SW 1271 (cell line): Measurements from ENCODE around the gene LOXHD1.

Source experiments
- DNase-seq, 2 experiments: peaks; one replicate each; lab custom pipeline; 2025; lab: John Stamatoyannopoulos, UW

LOXHD1 gene

DNA sequence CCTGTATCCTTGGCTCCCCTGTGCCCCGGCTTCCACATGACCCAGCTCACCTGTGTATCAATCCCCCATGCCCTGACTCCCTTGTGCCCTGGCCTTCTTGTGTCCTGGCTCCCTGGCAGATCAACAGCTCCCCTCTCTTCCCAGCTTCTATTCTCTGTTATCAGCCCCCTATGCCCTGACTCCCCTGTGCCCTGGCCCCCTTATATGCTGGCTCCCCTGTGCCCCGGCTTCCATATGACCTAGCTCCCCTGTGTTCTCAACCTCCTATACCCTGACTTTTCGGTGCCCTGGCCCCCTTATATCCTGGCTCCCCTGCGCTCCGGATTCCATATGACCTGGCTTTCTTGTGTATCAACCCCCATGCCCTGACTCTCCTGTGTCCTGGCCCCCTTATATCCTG lies 209.2 kb downstream of the LOXHD1 start:
- no peak for DNase-seq

DNA sequence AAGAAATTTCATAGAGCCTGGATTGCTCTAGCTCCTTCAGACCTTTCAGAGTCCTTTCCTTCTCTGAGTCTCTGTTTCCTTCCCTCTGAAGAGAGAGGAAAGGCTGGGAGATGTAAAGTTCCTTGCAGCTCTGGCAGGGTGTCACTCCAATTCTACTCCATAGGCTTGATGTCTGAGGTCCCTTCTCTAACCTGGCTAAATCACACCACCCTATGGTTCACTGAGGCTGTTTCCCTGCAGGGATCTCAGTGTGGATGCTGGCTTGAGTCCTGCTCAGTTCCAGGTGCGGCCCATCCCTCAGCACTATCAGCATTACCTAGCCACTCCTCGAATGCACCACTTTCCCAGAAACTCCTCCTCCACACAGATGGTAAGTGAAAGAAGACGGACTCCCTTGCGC lies 209.7 kb downstream of the LOXHD1 start:
- DNase-seq = no peak

DNA sequence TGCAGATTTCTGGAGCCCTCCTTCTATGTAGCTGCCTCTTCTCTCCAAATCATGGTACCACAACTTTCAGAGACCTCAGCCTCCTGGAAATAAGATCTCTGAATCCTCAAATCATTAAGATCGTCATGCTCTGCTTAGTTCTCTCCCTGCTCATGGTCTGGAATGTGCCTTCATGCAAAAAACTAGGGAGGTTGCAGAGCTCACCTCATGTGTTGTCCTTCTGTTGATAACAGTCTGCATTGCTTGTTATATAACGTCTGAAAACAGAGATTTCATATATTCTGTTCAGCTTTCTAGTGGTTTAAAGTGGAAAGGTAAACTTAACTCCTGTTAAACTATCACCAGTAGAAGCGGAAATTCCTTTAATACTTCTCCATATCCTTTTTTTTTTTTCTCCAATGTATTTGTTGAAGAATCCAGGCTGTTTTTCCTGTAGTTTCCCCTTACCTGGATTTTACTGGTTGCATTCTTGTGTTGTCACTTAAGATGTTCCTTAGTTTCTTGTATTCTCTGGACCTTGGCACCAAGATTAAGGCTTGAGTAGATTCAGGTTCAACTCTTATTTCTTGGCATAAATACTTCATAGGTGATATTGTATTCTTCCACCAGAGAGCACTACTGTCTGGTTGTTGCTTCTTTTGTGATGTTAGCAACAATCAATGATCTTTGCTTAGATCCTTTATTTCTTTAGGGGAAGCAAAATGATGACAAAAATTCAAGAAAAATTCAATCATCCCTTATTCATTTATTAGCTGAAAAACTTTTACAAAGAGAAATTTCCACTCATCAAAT lies 211.3 kb downstream of the LOXHD1 start:
- DNase-seq = no peak

DNA sequence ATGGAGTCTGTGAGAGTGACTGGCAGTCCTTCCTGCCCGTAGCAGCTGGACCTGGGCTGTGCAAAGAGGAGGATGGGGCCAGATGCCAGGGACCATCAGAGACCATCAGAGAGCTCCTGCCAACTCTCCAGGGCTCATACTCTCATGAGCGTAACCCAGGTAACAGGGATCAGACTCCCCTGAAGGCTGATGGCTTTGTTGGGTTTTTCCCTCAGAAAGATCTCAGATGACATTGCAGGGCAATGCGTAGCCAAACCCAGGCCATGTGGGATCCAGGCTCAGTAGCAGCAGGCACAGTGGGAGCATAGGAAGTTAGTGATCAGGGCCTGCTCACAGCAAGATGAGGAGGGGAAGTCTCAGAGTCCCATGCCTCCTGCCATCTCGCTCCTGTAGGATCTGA lies 218.0 kb downstream of the LOXHD1 start:
- no peak for DNase-seq

DNA sequence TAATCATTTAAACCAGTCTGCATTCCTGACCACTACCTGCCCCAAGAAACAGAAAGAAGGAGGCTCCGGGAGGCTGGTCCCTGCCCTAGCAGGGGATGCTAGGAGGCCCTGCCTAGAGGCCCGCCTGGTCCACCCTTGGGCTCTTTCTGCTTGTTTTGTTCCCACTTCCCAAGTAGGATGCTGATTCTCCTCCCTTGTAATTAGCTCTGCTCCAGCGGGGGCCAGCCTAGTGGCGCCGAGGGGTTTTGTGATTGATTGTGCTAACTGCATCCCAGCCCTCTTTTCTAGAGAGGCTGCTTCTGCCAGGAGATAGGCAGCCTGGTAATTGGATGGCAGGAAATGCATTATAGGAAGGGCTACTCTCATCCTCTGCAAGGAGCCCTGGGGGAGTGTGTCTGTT lies 220.0 kb downstream of the LOXHD1 start:
- DNase-seq = no peak

DNA sequence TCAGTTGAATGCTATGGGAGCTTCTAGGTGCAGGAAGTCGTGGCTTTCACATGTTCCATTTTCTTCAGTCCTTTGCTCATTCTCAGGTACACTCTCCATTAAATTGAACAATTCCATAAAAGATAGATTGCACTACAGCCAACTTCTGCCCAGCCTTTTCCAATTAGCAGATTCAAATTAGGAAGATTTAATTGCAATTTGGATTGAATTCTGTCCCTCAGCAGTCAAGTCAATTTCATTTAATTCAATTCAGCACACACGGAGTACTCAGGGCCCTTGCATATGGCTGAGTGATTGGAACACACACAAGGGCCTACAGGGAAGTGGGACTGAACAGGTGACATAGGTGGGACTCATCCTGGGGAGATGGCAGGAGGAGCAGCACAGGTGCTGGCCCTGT lies 220.4 kb downstream of the LOXHD1 start:
- no peak for DNase-seq

DNA sequence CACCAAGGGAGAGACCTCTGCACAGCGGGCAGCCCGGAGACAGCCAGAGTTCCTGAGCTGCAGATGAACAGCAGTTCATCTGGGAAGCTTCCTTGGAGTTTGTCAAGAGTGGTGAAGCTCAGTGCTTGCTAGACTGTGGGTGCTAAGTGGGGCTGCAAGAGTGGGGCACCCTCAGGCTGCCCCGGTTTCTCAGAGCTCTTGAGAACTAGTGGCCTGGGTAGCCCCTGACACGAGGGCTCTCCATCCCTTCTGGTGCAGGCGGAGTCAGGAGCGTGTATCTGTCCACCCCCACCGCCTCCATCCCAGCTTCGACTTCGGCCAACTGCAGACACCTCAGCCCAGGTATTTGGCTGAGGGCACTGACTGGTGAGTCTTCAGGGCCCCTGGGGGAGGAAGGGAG lies 222.0 kb downstream of the LOXHD1 start:
- no peak for DNase-seq

DNA sequence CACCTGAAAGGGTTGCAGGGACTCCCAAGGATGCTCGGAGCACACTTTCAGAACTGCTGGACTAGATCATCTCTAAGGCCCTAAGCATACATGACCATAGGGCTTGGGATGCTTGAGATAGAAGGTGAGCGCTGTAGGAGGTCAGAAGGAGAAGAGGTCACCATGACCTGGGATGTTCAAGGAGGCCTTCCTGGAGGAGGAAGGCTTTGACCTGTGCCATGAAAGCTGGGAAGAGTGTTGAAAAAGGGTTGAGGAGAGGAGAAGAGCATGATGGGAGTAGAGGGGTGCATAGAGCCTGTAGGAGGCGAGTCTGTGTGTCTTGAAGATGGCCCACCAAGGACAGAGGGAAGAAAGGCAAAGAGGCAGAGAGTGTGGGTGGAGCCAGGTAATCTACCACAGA lies 222.4 kb downstream of the LOXHD1 start:
- no peak for DNase-seq

DNA sequence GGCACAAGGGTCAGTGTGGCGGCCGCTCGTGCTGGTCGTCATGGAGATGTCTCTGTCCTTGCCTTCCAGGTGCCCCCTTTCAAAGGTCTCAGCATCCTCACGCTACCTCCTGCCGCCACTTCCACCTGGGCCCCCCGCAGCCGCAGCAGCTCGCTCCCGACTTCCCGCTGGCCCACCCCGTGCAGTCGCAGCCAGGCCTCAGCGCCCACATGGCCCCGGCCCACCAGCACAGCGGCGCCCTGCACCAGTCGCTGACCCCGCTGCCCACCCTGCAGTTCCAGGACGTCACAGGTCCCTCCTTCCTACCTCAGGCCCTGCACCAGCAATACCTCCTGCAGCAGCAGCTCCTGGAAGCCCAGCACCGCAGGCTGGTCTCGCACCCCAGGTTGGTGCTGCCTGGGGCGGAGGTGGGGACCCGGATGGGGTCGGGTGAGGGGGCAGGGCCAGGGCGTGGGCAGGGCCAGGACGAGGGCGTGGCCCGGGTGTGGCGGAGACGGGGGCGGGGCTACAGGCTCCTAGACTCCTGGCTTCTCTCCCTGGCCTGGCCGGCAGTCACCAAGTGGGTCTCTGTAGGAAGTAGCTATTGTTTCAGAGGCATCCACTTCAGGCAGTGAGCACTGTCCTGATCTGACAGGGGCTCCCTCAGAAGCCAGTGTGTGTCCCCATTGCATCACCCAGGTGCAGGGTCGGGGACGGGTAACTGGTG lies 223.7 kb downstream of the LOXHD1 start:
- DNase-seq = no peak

DNA sequence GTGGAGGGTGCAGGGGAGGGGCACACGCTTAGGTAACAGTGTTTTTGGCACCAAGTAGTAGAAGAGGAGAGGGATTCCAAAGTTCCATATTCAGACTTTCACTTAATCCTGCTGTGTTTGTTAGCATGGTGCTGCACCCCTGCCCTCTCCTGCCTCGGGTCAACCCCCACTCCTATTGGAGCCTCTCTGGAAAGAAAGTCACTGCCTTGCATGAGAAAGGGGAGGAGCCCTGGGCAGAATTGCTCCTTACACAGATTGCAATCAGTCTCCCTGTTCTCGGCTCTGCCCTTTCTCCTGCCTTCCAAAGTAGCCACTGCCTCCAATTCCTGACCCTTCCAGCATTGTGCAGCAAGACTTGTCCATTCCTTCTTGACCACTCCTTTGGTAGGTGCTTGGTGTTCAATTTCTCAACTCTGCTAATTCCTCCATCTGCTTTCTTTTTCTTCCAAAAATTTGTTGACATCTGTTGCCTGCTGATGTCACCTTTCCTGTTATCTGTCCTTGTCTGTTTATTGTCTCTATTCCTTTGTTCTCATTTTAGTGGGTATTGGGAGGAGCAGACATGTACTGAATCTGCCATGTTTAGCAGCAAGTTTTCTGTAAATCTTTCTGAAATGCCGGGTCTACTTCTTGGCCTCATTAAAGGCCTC lies 225.4 kb downstream of the LOXHD1 start:
- DNase-seq = no peak

DNA sequence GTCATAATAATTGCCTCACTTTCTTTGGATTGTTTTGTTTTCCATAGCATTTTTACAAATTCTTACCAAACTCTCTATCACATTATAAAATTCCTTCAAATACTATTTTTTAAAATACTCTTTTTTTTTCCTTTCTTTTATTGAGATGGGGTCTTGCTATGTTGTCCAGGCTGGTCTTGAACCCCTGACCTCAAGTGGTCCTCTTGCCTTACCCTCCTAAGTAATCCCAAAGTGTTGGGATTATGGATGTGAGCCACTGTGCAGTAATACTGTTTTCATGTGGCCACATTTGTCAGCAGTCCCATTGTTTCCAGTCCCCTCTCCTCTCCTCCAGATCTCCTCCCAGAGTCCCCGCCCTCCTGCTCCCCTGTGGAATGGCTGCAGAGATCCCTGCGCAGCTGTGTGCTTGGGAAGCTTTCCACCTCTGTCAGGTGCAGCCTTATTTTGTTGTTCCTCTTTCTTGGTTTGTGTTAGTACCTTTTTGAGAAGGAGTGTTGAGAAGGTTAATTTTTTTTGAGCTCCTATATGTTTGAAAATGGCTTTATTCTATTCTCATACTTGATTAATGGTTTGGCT lies 227.3 kb downstream of the LOXHD1 start:
- no peak for DNase-seq

DNA sequence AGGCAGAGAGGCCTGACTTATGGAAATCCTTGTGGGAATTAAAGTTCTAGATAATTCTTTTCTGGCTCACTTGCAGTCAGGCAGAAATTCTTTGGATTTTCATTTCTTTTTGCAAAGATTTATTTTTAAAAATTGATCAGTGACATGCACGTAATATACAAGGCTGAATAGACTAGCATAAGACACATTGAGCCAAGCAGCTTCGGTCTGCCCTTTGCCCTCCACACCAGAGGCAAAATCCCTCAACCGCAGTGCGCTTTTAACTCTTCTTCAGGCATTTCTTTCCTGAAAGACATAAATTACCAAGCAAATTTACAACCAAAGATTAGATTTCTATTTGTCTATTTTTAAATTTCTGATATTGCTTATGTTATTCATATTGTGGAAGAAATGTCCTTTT lies 227.9 kb downstream of the LOXHD1 start:
- DNase-seq = no peak

DNA sequence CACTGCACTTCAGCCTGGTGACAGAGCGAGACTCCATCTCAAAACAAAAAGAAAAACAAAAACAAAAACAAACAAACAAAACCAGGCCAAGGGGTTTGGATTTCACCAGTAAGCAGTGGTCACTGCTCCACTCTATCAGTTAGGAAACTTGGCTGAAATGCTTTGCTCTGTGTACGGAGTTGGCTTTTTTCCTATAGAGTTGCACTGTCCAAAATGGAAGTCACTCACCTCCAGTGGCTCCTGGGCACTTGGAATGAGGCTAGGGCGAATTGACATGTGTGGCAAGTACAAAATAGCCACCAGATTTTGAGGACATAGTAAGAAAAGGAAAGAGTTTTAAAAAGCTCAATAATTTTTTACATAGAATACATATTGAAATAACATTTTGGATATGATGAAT lies 228.7 kb downstream of the LOXHD1 start:
- no peak for DNase-seq

DNA sequence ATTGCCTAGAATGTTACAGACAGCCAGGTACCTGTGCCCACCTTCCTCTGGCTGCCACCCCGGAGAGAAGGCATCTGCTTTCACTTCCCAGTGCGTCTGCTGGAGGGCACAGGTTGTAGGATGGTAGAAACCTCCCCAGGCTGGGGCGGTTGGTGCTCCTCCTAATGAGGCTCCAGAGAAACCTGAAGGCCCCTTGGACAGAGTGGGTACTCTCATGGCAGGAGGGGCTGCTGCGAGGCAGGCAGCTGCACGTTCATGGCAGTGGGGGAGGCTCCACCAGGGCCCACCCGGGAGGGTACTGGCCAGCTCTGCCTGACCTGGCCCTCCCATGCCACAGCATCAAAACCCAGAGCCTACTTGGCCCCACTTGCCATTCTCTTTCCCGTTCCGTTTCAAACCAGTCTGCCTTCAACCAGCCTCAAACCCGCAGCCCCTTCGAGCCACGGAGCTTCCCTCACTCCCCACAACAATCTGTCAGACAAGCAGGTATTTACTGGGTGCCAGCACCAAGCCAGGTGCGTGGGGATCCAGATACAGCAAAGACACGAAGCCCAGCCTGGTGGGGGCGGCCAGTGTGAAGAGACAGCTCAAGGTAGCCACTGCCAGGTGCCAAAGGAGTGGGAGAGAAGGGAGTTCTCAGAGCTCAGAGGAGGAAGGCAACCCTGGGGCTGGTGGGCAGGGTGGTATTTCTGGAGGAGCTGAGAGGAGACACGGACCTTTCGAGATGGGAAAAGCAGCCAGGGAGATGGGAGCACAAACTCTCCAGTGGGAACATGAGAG lies 229.6 kb downstream of the LOXHD1 start:
- DNase-seq = no peak
